NB4 (cell line): Measurements from ENCODE around the gene SHC2.
A peak's percentile ranks its signal among the peaks of the same experiment; 100 is the strongest.

Experiments
- DNase-seq: peaks from one replicate; pipeline ENCODE4 v3.0.0; 2010; ENCODE audit warnings: low read depth
- H3K4me3 ChIP-seq: one replicate; pipeline ENCODE4 v1.5.1; 2011; ENCODE audit warnings: mild to moderate bottlenecking, low read depth, low read length, moderate library complexity
- MAX ChIP-seq: IDR thresholded peaks from 2 replicates; pipeline ENCODE4 v1.6.1; 2011; ENCODE audit warnings: low read depth, low read length
- MYC ChIP-seq: IDR thresholded peaks from 2 replicates; pipeline ENCODE4 v1.6.1; 2011; ENCODE audit warnings: low read depth, low read length
- POLR2A ChIP-seq: IDR thresholded peaks from 2 replicates; pipeline ENCODE4 v1.6.1; 2011; ENCODE audit warnings: mild to moderate bottlenecking; ENCODE audit not compliant: insufficient read length; ENCODE audit errors: extremely low read depth
- TF ChIP-seq, protein P1 (sequence below): IDR thresholded peaks from one replicate; pipeline ENCODE4 v1.5.1; 2012; ENCODE audit warnings: low read depth, low read length

The SHC2 gene

GRCh38 chr19:474126-475078 is 13.6 kb upstream of the SHC2 start:
- no peak for DNase-seq
- TF ChIP-seq POLR2A (no peak), MAX (no peak), MYC (no peak)
- TF ChIP-seq, protein P1, sequence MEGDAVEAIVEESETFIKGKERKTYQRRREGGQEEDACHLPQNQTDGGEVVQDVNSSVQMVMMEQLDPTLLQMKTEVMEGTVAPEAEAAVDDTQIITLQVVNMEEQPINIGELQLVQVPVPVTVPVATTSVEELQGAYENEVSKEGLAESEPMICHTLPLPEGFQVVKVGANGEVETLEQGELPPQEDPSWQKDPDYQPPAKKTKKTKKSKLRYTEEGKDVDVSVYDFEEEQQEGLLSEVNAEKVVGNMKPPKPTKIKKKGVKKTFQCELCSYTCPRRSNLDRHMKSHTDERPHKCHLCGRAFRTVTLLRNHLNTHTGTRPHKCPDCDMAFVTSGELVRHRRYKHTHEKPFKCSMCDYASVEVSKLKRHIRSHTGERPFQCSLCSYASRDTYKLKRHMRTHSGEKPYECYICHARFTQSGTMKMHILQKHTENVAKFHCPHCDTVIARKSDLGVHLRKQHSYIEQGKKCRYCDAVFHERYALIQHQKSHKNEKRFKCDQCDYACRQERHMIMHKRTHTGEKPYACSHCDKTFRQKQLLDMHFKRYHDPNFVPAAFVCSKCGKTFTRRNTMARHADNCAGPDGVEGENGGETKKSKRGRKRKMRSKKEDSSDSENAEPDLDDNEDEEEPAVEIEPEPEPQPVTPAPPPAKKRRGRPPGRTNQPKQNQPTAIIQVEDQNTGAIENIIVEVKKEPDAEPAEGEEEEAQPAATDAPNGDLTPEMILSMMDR: no peak
- H3K4me3 ChIP-seq: no peak overlapping the region

DNA sequence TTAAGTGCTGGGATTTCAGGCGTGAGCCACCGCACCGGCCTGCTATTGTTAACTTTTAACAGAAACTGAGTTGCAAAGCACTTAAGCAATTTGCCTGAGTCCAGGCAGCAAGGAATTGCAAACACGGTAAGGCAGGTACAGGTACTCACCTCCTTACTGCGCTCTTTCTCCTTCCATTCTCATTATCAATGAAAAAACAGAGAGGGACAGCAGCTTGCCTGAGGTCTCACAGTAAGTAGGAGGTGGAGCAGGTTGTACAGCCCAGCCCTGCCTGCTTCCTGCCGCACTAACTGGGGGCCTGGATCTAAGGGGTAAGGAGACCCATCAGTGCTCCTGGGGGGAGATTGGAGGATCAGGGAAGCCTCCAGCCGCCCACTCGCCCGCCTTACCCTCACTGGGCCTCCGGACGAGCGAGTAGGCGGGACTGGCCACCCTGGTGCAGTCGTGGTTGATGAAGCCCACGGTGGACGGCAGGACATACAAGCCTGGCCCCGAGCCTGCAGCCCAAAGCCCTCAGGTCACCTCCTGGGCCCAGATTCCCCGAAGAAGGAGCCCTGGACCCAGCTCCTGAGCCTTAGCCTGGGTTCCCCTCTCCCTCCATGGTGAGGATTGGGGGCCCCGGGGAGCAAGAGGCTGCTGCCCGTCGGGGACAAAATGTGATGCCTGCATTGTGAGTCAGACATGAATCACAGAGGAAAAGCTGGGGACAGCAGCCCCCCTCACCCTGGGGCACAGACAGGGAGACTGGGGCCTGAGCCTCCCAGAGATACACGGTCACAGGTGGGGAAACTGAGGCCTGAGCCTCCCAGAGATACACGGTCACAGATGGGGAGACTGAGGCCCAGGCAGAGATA is 11.4 kb upstream of the SHC2 start:
- H3K4me3 ChIP-seq: no peak overlapping the region
- DNase-seq: peak; percentile 30
- TF ChIP-seq MYC: no peak
- TF ChIP-seq, protein P1: no peak
- no peak for TF ChIP-seq POLR2A
- no peak for TF ChIP-seq MAX

GRCh38 chr19:470701-471100 is 9.9 kb upstream of the SHC2 start:
- no peak for DNase-seq
- H3K4me3 ChIP-seq: no peak overlapping the region
- TF ChIP-seq, protein P1: no peak
- no peak for TF ChIP-seq MYC
- TF ChIP-seq MAX: no peak
- no peak for TF ChIP-seq POLR2A

GRCh38 chr19:469833-470232 is 9.0 kb upstream of the SHC2 start:
- TF ChIP-seq MYC: no peak
- TF ChIP-seq, protein P1: no peak
- TF ChIP-seq POLR2A: no peak
- TF ChIP-seq MAX: no peak
- no peak for DNase-seq
- no peak overlapping the region for H3K4me3 ChIP-seq

DNA sequence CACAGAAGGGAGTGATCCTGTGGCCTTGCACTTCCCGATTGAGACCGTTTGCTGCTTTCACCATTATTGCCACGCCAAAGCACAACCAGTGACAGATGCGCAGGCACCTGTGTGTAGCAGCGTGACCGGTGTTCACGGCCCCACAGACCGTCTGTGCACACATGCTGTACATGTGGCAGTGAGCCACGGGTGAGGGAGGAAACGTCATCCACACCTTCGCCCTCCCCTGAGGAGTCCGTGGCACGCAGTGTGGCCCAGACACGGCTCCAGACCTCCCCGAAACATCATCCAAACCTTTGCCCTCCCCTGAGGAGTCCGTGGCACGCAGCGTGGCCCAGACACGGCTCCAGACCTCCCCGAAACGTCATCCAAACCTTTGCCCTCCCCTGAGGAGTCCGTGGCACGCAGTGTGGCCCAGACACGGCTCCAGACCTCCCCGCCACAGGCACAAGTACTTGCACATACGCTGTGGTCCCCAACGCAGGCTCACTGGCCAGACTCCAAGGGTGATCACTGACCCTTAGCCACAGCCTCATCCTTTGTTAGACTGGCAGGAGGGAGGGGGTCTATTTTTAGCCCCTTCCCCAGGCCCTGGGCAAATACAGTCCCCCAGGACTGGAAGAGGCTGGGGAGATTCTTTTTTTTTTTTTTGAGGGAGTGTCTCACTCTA is 7.9 kb upstream of the SHC2 start:
- TF ChIP-seq, protein P1: no peak
- no peak for TF ChIP-seq POLR2A
- no peak for TF ChIP-seq MAX
- no peak for TF ChIP-seq MYC
- H3K4me3 ChIP-seq: no peak overlapping the region
- DNase-seq: no peak
